Muscle of leg (tissue), 16 donors: Measurements from ENCODE around the gene DNAJC5G. TPM values are rescaled to one million over a fixed set of nuclear protein-coding genes. Genes with fewer than 3 reads are reported as not detected.

Experiments used
- DNase-seq: peaks from one replicate; pipeline ENCODE4 v3.0.0; 2013
- H3K27ac ChIP-seq: one replicate; pipeline ENCODE4 v1.5.1; 2013; ENCODE audit warnings: mild to moderate bottlenecking, low read length, control low read depth
- H3K27me3 ChIP-seq: one replicate; pipeline ENCODE4 v1.6.1; 2013; ENCODE audit warnings: low read length; ENCODE audit not compliant: control insufficient read depth, insufficient read depth
- H3K36me3 ChIP-seq: one replicate; pipeline ENCODE4 v1.6.1; 2013; ENCODE audit warnings: low read length; ENCODE audit not compliant: control insufficient read depth, insufficient read depth
- H3K4me1 ChIP-seq: one replicate; pipeline ENCODE4 v1.6.1; 2013; ENCODE audit warnings: low read length; ENCODE audit not compliant: control insufficient read depth, insufficient read depth
- H3K4me3 ChIP-seq: one replicate; pipeline ENCODE4 v1.5.1; 2013; ENCODE audit warnings: low read length, control low read depth
- H3K9me3 ChIP-seq: replicated peaks from 2 replicates; pipeline ENCODE4 v1.6.1; 2013; ENCODE audit warnings: low read depth, low read length; ENCODE audit not compliant: control insufficient read depth
- WGBS: methylation state at CpG from one replicate; pipeline ENCODE4 v1.1.5; 2013; ENCODE audit warnings: missing lambda C conversion rate; ENCODE audit not compliant: insufficient coverage; 5-methylcytosine and 5-hydroxymethylcytosine counted together
- long read RNA-seq, 11 donors: transcript quantifications; one replicate each; lab custom pipeline, GENCODE V29; 2026
- polyA plus RNA-seq, 8 donors: library from polyadenylated mRNA; unstranded; fragments of 120-200 nt; gene quantifications; one replicate each; pipeline versions ENCODE4 v1.2.1 to v1.2.3, GENCODE V29; 2013; ENCODE audit warnings: inconsistent platforms in 1 of 8, low replicate concordance in 1 of 8; ENCODE audit not compliant: insufficient read length in 8 of 8, insufficient read depth in 1 of 8
- total RNA-seq: library from RNA; stranded (reverse); fragments of 120-200 nt; gene quantifications from one replicate; pipeline ENCODE4 v1.2.4, GENCODE V29; 2013

Gene DNAJC5G
- not detected for total RNA-seq
- polyA plus RNA-seq = under 1 TPM in 3 of 8 donors, not detected in 5; 0.19 to 0.23 (median 0.19) TPM
- long read RNA-seq, donor 1 = 0 reads
- long read RNA-seq, donor 2 = 0 reads
- long read RNA-seq, donor 3 = 0 reads
- long read RNA-seq, donor 4 = 0 reads
- long read RNA-seq, donor 5 = 0 reads
- long read RNA-seq, donor 6 = 0 reads
- long read RNA-seq, donor 7 = 0 reads
- long read RNA-seq, donor 8 = 0 reads
- long read RNA-seq, donor 9 = 0 reads
- long read RNA-seq, donor 10 = 0 reads
- long read RNA-seq, donor 11 = 0 reads

- DNase-seq = no peak
- H3K4me3 ChIP-seq = no peak within 1 kb of the TSS
- no peaks in the 10 kb centered on the region for H3K36me3 ChIP-seq
- 84% methylated on average over 28 of the region's 39 CpGs for WGBS
- peaks cover 12% of the 10 kb centered on the region for H3K27me3 ChIP-seq
- H3K27ac ChIP-seq = no peak within 1 kb of the TSS
- peaks cover 4% of the 10 kb centered on the region for H3K4me1 ChIP-seq
- no peaks in the 10 kb centered on the region for H3K9me3 ChIP-seq
Observed at GRCh38 chr2:27275211-27276150, at the start of gene DNAJC5G. DNAJC5G (plus strand) TSS chr2:27275433; CDS start chr2:27276729, 1,296 bp downstream.

- no peaks in the 10 kb centered on the region for H3K27me3 ChIP-seq
- H3K4me1 ChIP-seq = no peaks in the 10 kb centered on the region
- no peaks in the 10 kb centered on the region for H3K9me3 ChIP-seq
- no peak for DNase-seq
- WGBS = 93% methylated on average over 6 of the region's 9 CpGs
- H3K36me3 ChIP-seq = peaks cover 59% of the 10 kb centered on the region
- H3K27ac ChIP-seq = no peak overlapping the region
- no peak overlapping the region for H3K4me3 ChIP-seq
Observed at GRCh38 chr2:27225526-27225925, 49.7 kb upstream of the DNAJC5G start.

GRCh38 chr2:27227501-27227900, 47.7 kb upstream of the DNAJC5G start:
- no peaks in the 10 kb centered on the region for H3K4me1 ChIP-seq
- H3K27ac ChIP-seq = no peak overlapping the region
- peaks cover 61% of the 10 kb centered on the region for H3K36me3 ChIP-seq
- H3K9me3 ChIP-seq = no peaks in the 10 kb centered on the region
- H3K4me3 ChIP-seq = no peak overlapping the region
- H3K27me3 ChIP-seq = no peaks in the 10 kb centered on the region
- DNase-seq = no peak
- WGBS = no CpG with 5 or more reads among the region's 2 CpGs

- no peaks in the 10 kb centered on the region for H3K4me1 ChIP-seq
- H3K27me3 ChIP-seq = no peaks in the 10 kb centered on the region
- 91% methylated on average over 11 of the region's 13 CpGs for WGBS
- no peaks in the 10 kb centered on the region for H3K9me3 ChIP-seq
- no peak overlapping the region for H3K27ac ChIP-seq
- peaks cover 62% of the 10 kb centered on the region for H3K36me3 ChIP-seq
- no peak for DNase-seq
- H3K4me3 ChIP-seq = no peak overlapping the region
Observed at GRCh38 chr2:27231921-27232320, 43.3 kb upstream of the DNAJC5G start.

GRCh38 chr2:27233341-27233740, 41.9 kb upstream of the DNAJC5G start:
- Histone ChIP-seq H3K4me1 (no peaks in the 10 kb centered on the region), H3K27ac (no peak overlapping the region), H3K27me3 (no peaks in the 10 kb centered on the region), H3K36me3 (peaks cover 72% of the 10 kb centered on the region), H3K4me3 (no peak overlapping the region), H3K9me3 (no peaks in the 10 kb centered on the region)
- DNase-seq = no peak
- 89% methylated on average over 14 of the region's 14 CpGs for WGBS

- WGBS = 94% methylated on average over 12 of the region's 12 CpGs
- Histone ChIP-seq H3K4me1 (no peaks in the 10 kb centered on the region), H3K36me3 (peaks cover 96% of the 10 kb centered on the region), H3K27me3 (no peaks in the 10 kb centered on the region), H3K27ac (no peak overlapping the region), H3K4me3 (no peak overlapping the region), H3K9me3 (no peaks in the 10 kb centered on the region)
- DNase-seq = no peak
Observed at GRCh38 chr2:27236136-27236535, 39.1 kb upstream of the DNAJC5G start.

- H3K9me3 ChIP-seq = no peaks in the 10 kb centered on the region
- H3K27me3 ChIP-seq = no peaks in the 10 kb centered on the region
- H3K36me3 ChIP-seq = peaks cover 96% of the 10 kb centered on the region
- no peak for DNase-seq
- H3K27ac ChIP-seq = no peak overlapping the region
- no peaks in the 10 kb centered on the region for H3K4me1 ChIP-seq
- 96% methylated on average over 3 of the region's 3 CpGs for WGBS
- H3K4me3 ChIP-seq = no peak overlapping the region
Observed at GRCh38 chr2:27236626-27237025, 38.6 kb upstream of the DNAJC5G start.

- H3K9me3 ChIP-seq = no peaks in the 10 kb centered on the region
- H3K36me3 ChIP-seq = peaks cover 96% of the 10 kb centered on the region
- 96% methylated on average over 14 of the region's 15 CpGs for WGBS
Observed at GRCh38 chr2:27237341-27237945, 37.8 kb upstream of the DNAJC5G start.

GRCh38 chr2:27238976-27239375, 36.3 kb upstream of the DNAJC5G start:
- peaks cover 8% of the 10 kb centered on the region for H3K4me1 ChIP-seq
- H3K4me3 ChIP-seq = no peak overlapping the region
- no peak for DNase-seq
- peaks cover 96% of the 10 kb centered on the region for H3K36me3 ChIP-seq
- no peaks in the 10 kb centered on the region for H3K27me3 ChIP-seq
- 89% methylated on average over 5 of the region's 8 CpGs for WGBS
- H3K27ac ChIP-seq = no peak overlapping the region
- H3K9me3 ChIP-seq = no peaks in the 10 kb centered on the region

More at GRCh38 chr2:27237341-27237945, 37.8 kb upstream of the DNAJC5G start:
- H3K4me1 ChIP-seq = peaks cover 2% of the 10 kb centered on the region
- H3K27me3 ChIP-seq = no peaks in the 10 kb centered on the region
- H3K4me3 ChIP-seq = no peak overlapping the region
- no peak overlapping the region for H3K27ac ChIP-seq
- no peak for DNase-seq

GRCh38 chr2:27240406-27240805, 34.8 kb upstream of the DNAJC5G start:
- 80% methylated on average over 1 of the region's 9 CpGs for WGBS
- Histone ChIP-seq H3K27ac (no peak overlapping the region), H3K36me3 (peaks cover 91% of the 10 kb centered on the region), H3K9me3 (no peaks in the 10 kb centered on the region), H3K27me3 (no peaks in the 10 kb centered on the region), H3K4me1 (peaks cover 10% of the 10 kb centered on the region), H3K4me3 (no peak overlapping the region)
- DNase-seq = no peak
